Measurements from ENCODE around the gene FAM117B. TPM values are rescaled to one million over a fixed set of nuclear protein-coding genes. Genes with fewer than 3 reads are reported as not detected.

Gene FAM117B
- total RNA-seq, 1 experiment from 2014 or later: 13.3 TPM

GRCh38 chr2:202639231-202639630 lies 4.5 kb downstream of the FAM117B start:
- Histone ChIP-seq H3K27me3 (replicated peaks; ENCODE audit: insufficient read depth, low read depth, low read length, poor library complexity) (no peaks in the 10 kb centered on the region), H3K4me3 (ENCODE audit: low read depth, low read length, poor library complexity, severe bottlenecking) (no peak overlapping the region), H3K9me3 (ENCODE audit: low read depth, low read length, poor library complexity, severe bottlenecking) (no peaks in the 10 kb centered on the region), H3K36me3 (ENCODE audit: insufficient read depth, low read length, poor library complexity, severe bottlenecking) (no peaks in the 10 kb centered on the region), H3K4me1 (ENCODE audit: insufficient read depth, low read length, poor library complexity, severe bottlenecking) (peaks cover 5% of the 10 kb centered on the region), H3K27ac (ENCODE audit: low read depth, low read length, poor library complexity, severe bottlenecking) (no peak overlapping the region)
- ChIA-PET POLR2A (ENCODE audit: low non-redundant PET) (no interaction called here), CTCF (no interaction called here)
- no TSS peak for BruUV-seq (replicated peaks)
- no peak for TF ChIP-seq EZH2 (IDR thresholded peaks at IDR 0.05; ENCODE audit: borderline replicate concordance, low read depth, low read length, poor library complexity, severe bottlenecking)
- TF ChIP-seq, protein P1, sequence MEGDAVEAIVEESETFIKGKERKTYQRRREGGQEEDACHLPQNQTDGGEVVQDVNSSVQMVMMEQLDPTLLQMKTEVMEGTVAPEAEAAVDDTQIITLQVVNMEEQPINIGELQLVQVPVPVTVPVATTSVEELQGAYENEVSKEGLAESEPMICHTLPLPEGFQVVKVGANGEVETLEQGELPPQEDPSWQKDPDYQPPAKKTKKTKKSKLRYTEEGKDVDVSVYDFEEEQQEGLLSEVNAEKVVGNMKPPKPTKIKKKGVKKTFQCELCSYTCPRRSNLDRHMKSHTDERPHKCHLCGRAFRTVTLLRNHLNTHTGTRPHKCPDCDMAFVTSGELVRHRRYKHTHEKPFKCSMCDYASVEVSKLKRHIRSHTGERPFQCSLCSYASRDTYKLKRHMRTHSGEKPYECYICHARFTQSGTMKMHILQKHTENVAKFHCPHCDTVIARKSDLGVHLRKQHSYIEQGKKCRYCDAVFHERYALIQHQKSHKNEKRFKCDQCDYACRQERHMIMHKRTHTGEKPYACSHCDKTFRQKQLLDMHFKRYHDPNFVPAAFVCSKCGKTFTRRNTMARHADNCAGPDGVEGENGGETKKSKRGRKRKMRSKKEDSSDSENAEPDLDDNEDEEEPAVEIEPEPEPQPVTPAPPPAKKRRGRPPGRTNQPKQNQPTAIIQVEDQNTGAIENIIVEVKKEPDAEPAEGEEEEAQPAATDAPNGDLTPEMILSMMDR (conservative IDR thresholded peaks at IDR 0.05; ENCODE audit: low read depth, low read length): no peak
- DNase-seq (ENCODE audit: low spot score): no peak
- intact Hi-C loops (cut with micrococcal nuclease; ENCODE audit: unreplicated experiment): loop anchor here (5.0 kb wide), 1 partner anchor 233 kb away; the partner anchor contains the start of gene ICA1L

GRCh38 chr2:202642567-202642966 lies 7.8 kb downstream of the FAM117B start:
- POLR2A ChIA-PET (ENCODE audit: low non-redundant PET): no interaction called here
- no peak overlapping the region for H3K4me3 ChIP-seq (ENCODE audit: low read depth, low read length, poor library complexity, severe bottlenecking)
- no peaks in the 10 kb centered on the region for H3K27me3 ChIP-seq (replicated peaks; ENCODE audit: insufficient read depth, low read depth, low read length, poor library complexity)
- CTCF ChIA-PET: no interaction called here
- no peak for DNase-seq (ENCODE audit: low spot score)
- intact Hi-C loops (cut with micrococcal nuclease; ENCODE audit: unreplicated experiment): no loop called here
- H3K27ac ChIP-seq (ENCODE audit: low read depth, low read length, poor library complexity, severe bottlenecking): no peak overlapping the region
- BruUV-seq (replicated peaks): no TSS peak
- TF ChIP-seq, protein P1 (conservative IDR thresholded peaks at IDR 0.05; ENCODE audit: low read depth, low read length): no peak
- TF ChIP-seq EZH2 (IDR thresholded peaks at IDR 0.05; ENCODE audit: borderline replicate concordance, low read depth, low read length, poor library complexity, severe bottlenecking): no peak
- no peaks in the 10 kb centered on the region for H3K36me3 ChIP-seq (ENCODE audit: insufficient read depth, low read length, poor library complexity, severe bottlenecking)
- H3K9me3 ChIP-seq (ENCODE audit: low read depth, low read length, poor library complexity, severe bottlenecking): no peaks in the 10 kb centered on the region
- peaks cover 14% of the 10 kb centered on the region for H3K4me1 ChIP-seq (ENCODE audit: insufficient read depth, low read length, poor library complexity, severe bottlenecking)

GRCh38 chr2:202643012-202643858 lies 8.5 kb downstream of the FAM117B start:
- BruUV-seq (replicated peaks): no TSS peak
- ChIA-PET CTCF (no interaction called here), POLR2A (ENCODE audit: low non-redundant PET) (no interaction called here)
- Histone ChIP-seq H3K9me3 (ENCODE audit: low read depth, low read length, poor library complexity, severe bottlenecking) (no peaks in the 10 kb centered on the region), H3K27me3 (replicated peaks; ENCODE audit: insufficient read depth, low read depth, low read length, poor library complexity) (no peaks in the 10 kb centered on the region), H3K27ac (ENCODE audit: low read depth, low read length, poor library complexity, severe bottlenecking) (no peak overlapping the region), H3K4me3 (ENCODE audit: low read depth, low read length, poor library complexity, severe bottlenecking) (no peak overlapping the region), H3K4me1 (ENCODE audit: insufficient read depth, low read length, poor library complexity, severe bottlenecking) (peaks cover 14% of the 10 kb centered on the region), H3K36me3 (ENCODE audit: insufficient read depth, low read length, poor library complexity, severe bottlenecking) (no peaks in the 10 kb centered on the region)
- DNase-seq (ENCODE audit: low spot score): no peak
- intact Hi-C loops (cut with micrococcal nuclease; ENCODE audit: unreplicated experiment): no loop called here
- no peak for TF ChIP-seq EZH2 (IDR thresholded peaks at IDR 0.05; ENCODE audit: borderline replicate concordance, low read depth, low read length, poor library complexity, severe bottlenecking)
- TF ChIP-seq, protein P1 (conservative IDR thresholded peaks at IDR 0.05; ENCODE audit: low read depth, low read length): no peak

Data from A673 (cell line).